HS-5 (cell line): Measurements from ENCODE around the gene PFN3.
A peak's percentile ranks its signal among the peaks of the same experiment; 100 is the strongest.
"Not testable (repeated sequence)": the region's sequence is repeated elsewhere in the genome, so short reads cannot be mapped to it uniquely, and the experiment has no call there.

Experiments
- DNase-seq: peaks from one replicate; pipeline ENCODE4 v3.0.0-alpha.2; 2012; ENCODE audit warnings: low read depth

PFN3 gene

DNA sequence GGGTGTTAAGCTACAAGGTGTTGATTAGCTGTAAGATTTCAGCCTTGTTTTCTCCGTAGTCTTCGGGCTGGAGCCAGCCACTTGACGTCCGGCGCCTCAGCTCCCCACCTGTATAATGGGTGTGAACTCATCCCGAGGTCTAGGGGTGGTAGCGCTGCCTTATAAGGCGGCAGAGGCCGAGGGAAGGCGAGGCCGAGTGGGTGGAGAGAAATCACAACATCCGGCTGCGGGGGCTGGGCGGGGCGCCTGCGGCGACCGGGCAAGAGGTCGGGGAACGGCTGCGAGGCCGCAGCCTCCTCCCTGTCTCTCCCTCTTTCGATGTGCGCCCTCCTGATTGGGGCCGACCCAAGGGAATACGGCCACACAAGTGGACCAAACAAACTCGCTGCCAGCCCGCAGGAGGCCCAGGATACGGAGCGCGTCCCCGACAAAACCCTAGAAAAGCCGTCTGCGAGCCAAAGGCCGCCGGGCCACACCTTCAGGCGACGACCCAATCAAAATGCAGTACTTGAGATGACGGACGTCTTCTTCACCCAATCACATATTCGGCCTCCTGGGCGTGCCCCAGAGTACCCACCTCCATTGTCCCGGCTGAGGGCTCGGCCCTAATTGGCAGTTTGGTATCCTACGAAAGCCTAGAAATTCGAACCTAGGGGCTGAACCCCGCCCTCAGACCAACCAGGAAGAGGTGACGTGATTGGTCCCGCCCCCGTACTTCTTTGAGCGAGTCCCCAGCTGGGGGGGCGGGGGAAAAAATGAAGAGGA lies 25.5 kb upstream of the PFN3 start:
- peak; percentile 100 for DNase-seq

DNA sequence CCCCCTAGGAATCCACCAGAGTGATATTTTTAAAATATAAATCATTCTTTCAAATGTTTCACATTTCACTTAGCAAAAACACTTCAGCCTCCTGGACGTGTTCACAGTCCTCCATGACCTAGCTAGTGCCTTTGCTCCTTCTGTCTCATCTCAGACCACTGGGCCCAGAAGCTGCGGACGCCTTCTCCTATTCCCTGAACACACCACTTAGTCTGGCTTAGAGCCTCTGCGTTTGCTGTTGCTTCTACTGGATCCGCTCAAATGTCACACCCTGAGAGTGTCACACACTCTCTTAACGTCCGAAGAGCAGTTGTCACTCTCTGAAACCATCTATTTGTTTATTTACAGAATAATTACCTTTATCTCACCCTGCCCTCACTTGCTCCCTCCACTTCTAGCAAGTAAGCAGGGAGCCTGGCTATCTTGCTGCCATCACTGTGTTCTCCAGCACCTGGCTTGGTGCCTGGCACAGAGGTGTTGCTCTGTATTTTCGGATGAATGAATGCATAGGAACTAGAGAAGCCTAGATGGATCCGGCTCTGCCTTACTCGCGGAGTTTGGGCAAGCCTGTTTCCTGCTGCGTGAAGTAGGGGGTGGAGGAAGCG lies 24.8 kb upstream of the PFN3 start:
- no peak for DNase-seq

DNA sequence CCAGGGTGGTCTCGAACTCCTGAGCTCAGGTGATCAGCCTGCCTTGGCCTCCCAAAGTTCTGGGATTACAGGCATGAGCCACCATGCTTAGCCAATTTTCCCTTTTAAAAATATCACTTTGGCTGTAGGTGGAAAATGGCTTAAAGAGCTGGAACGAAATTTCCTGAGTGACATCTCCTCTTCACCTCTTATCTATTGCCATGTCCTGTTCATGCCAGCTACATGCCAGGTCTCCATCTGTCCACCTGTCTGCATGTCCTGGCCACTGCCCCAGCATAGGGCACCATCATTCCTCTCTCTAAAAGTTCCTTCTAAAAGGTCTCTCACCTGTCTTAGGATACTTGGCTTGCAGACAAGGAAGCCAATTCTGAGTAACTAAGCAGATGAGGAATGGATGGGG lies 23.2 kb upstream of the PFN3 start:
- DNase-seq, result no peak

DNA sequence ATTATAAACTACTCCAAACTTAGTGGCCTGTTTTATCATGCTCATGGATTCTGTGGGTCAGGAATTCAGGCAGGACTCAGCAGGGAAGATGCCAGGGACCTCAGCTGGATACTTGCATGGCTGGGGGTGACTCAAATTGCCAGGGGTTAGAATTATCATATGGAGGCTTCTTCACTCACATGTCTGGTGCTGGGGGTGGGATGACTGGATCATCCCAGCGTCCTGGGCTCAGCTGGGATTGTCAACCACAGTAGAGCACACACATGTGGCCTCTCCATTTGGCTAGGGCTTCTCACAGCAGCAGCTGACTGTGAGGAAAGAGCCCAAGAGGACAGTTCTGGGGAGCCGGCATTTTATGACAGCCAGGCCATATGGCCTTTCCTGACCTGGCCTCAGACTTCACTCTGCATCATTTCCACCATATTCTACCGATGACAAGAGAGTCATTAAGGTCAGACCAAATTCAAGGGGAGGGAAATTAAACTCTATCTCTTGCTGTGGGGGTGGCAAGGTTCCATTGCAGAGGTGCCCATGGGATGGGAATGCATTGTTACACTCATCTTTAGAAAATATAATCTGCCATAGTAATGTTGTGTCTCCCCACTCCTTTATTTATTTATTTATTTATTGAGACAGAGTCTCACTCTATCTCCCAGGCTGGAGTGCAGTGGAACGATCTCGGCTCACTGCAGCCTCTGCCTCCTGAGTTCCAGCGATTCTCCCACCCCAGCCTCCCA lies 20.8 kb upstream of the PFN3 start:
- no peak for DNase-seq

DNA sequence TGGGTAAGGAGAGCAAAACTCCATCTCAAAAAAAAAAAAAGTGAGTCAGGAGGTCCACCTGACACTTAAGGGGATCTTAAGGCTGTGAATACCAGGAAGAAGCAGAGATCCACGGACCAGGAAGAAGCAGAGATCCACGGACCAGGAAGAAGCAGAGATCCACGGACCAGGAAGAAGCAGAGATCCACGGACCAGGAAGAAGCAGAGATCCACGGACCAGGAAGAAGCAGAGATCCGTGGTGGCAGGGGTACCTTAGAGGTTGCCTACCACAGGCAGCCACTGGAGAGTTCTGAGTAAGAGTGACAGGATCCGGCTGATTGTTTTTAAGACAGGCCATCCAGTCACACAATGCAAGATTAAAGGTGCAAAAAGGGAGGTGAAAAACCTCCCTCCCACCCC lies 20.0 kb upstream of the PFN3 start:
- DNase-seq, result not testable (repeated sequence)

DNA sequence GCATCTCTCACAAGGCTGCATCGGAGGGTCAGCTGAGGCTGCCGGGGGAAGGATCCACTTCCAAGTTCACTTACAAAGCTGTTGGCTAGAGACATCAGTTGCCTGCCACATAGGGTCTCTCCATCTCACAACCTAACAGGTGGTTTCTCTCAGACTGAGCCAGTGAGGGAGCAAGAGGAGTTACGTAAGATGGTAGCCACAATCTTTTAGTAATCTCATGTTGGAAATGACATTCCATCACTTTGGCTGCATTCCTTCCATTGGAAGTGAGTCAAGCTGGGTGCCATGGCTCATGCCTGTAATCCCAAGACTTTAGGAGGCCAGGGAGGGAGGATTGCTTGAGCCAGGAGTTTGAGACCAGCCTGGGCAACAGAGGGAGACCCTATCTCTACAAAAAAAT lies 18.6 kb upstream of the PFN3 start:
- DNase-seq, result peak; percentile 43

DNA sequence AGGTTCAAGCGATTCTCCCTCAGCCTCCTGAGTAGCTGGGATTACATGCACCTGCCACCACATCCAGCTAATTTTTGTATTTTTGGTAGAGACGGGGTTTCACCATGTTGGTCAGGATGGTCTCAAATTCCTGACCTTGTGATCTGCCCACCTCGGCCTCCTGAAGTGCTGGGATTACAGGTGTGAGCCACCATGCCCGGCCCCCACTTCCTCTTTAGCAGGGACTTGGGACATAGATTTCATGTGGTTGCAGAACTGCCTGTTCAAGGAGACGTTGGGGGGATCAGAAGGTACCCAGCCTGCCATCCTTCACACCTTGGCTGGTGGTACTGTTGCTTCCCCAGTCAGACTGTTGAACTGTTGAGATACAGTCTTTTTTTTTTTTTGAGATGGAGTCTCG lies 16.6 kb upstream of the PFN3 start:
- not testable (repeated sequence) for DNase-seq

DNA sequence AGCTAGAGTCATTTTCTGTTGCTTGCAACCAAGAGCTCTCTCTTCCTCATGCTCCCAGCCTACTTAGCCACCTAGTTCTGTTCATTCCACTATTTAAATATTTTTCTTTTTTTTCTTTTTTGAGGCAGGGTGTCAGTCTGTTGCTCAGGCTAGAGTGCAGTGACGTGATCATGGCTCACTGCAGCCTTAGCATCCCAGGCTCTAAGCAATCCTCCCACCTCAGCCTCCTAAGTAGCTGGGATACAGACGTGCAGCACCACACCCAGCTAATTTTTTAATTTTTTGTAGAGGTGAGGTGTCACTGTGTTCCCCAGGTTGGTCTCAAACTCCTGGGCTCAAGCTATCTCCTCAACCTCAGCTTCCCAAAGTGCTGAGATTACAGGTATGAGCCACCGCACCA lies 14.0 kb upstream of the PFN3 start:
- no peak for DNase-seq

DNA sequence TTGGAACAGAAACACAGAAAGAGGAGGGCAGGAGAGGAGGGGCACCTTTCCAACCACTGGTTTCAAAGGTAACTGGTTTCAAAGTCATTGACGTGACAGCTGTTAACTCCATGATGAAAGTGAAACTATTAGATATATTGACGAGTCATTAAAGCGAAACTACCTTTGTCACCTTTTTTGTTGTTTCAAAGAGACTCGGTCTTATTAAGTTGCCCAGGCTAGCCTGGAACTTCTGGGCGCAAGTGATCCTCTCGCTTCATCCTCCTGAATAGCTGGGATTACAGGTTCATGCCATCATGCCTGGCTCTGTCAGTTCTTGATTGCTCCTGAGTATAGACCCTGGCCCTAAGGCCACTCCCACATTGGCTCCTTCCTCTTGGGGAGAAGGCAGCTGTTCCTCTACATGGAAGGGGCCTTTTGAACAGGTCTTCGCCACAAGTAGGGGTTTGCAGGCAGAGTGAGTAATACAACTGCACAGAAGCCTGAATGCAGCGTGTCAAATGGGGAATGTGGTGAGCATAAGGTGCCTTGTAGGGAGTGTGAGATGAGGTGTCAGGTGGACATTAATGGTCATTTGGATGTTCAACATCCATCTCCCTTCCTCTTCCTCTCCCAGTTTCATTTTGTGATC lies 12.3 kb upstream of the PFN3 start:
- no peak for DNase-seq

DNA sequence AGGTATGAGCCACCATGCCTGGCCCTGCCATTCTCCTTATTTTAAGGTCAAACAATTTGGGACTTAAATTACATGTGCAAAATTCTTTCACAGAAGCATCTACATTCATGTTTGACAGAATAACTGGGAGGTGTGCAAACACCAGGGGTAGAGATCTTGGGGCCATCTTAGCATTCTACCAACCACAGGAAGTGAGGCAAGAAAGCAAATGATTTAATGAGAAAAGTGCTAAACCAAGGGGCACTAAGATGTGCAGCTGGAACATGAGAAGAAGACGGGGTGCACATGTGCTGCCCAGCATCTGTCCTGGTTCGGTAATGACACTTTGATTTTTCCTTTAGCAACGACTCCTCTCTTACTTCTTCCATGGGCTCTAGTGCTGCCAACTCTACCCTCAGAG lies 10.1 kb upstream of the PFN3 start:
- no peak for DNase-seq

DNA sequence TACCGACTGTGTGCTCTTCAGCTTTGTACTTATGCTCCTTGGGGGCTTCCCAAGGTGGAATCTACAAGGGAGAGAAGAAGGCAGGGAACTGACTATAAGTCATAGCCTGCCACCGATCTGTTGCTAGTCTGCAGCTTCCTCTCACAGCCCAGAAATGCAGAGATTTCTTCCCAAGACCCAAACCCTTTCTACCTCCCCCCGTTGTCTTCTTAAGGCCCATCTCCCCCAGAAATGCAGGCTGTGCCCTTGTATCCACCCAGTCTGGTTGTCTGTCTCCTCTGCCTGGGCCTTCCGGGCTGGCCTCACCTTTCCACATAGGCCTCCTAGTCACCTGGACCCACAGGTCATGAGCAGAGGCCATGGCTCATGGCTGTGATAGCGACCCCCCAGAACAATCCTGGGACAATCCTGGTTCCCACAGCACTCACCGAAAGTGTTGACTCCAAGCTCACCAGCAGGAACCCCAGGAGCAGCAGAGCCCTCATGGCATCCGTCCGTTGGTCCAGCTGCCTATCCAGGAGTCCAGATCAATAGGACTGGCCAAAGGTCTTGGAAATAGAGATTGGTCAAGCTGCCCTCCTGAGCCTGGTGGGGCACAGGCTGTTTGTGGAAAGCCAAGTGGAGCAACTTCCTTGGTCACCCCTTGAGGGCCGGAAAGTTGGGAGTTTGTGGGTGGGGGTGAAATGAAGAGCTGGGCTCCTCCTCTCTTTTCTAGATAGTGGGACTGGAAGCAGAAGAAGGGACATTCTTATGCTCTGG lies 8.8 kb upstream of the PFN3 start, which contains the start of gene F12:
TSS of gene F12 (minus strand) at position 522 of the 759 bp plus-strand sequence. CDS start at position 485, 37 bp downstream.
- DNase-seq, result no peak

DNA sequence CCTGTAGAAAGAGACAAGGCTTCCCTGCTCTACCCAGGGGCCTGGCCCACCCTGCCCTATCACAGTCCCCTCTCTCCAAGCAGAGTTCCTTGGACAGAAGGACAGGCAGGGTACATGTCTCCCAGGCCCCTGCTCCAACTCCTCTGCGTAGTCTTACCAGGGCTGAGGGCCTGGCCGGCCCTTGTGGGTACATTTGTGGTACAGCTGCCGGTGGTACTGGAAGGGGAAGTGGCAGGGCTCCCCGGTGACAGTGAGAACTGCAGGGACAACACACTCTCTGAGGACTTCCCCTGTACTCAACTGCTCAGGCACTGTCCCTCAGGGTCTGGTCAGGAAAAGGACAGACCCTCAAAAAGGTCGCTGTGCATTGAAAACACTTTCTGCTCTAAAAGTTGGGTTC lies 5.3 kb upstream of the PFN3 start:
- no peak for DNase-seq

DNA sequence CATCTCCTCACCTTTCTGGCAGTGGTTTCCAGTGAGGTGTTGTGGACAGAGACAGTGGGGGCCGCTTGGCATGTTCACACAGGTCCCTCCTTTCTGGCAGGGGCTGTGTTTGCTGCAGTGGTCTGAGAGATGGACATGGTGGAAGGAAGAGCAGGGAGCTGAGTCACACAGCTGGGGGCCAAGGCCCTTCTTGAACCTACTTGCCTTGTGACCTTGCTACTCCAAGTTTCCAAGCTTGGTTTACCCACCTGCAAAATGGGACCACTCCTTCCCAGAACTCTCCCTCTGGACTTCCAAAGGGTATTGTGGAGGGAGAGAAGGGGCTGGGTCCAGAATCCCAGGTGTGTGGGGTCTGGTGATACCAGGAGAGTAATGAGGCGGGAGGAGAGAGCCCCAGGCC lies 4.9 kb upstream of the PFN3 start:
- DNase-seq, result no peak

DNA sequence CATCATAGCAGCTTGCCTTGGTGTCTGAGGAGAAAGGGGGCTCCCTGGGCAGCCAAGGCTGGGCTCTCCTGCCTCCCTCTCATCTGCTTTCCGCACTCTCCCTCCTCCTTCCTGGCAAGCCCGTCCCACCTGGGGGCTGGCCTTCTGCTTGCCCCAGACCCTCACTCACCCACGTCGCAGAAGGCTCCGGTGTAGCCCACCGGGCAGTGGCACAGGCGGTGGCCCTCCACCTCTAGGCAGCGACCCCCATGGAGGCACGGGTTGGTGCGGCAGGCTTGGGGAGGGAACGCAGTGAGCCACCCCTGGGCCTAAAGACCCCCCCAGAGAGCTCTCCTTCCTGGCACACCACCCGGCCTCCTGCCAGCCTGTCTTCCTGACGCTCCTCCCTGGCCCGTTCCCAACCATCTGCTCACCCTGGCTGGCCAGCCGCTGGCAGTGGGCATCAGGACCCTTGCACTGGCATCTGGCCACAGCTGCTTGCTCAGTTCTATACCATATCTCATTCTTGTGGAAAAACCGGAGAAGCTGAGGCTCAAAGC lies 4.2 kb upstream of the PFN3 start:
- DNase-seq, result no peak

DNA sequence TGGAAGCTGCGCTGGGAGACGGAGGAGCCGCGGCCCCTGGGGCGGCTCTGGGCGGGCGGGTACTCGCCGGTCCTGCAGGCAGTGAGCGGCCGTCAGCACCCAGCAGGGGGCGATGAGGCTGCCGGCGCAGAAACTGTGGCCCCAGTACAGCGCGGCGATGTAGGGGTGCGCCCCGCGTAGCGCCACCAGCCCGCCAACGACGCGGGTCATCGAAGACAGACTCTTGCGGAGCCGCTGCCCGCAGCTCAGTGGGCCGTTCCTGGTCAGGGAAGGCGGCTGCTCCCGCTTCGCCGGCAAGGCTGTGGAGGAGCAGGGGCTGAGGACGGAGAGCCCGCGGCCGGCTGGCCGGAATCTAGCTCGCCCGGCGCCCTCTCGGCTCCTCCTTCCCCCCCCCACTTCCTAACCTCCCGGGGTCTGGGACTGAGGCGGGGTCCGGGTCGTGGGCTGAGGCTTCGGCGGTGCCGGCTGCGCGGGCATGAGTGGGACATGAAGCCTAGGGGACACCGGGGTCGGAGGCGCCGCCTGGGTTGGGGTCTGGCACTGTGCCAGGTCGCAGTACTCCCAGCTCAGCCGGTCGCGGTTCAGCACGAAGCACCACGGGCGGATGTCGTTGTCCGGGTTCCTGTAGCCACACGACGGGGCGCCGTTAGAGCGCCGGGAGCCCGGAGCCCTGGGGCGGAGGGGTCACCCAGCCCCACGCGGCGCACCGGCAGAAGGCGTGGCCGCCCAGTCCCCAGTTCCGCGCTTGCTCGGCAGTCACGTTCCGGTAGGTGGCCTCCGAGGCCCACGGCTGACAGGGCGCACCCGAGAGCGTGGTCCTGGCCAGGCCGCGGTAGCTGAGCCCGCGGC lies 3.6 kb upstream of the PFN3 start:
- DNase-seq, result no peak

DNA sequence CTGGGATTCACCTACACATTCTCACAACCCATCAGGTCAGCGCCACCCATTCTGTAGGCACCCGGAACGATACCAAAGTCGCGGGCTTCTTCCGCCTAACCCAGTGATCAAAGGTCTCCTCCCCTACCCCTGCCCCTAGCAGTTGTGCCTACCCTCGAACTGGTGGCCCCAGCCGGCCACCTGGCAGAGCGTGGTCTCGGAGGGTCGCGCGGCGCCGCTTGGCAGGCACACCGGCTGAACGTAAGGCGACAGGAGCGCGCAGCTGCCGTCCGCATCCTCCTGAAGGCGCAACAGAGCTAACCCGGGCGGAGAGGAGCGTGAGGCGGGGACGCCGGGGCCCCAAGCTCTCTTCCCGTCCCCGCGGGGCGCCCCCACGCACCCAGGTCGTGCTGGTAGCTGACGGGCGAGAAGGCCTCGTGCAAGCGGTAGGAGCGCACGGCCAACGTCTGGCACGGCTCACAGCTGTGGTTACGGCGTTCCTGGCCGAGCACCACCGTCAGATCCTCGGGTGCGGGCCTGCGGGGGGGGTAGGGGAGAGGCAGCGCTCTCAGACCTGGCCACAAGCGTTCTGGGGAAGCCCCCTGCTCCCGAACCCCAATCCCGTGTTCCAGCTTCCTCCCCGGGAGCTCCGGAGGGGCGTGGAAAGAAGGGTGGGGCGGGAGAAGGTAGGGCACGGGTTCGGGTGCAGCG lies 2.8 kb upstream of the PFN3 start:
- no peak for DNase-seq

DNA sequence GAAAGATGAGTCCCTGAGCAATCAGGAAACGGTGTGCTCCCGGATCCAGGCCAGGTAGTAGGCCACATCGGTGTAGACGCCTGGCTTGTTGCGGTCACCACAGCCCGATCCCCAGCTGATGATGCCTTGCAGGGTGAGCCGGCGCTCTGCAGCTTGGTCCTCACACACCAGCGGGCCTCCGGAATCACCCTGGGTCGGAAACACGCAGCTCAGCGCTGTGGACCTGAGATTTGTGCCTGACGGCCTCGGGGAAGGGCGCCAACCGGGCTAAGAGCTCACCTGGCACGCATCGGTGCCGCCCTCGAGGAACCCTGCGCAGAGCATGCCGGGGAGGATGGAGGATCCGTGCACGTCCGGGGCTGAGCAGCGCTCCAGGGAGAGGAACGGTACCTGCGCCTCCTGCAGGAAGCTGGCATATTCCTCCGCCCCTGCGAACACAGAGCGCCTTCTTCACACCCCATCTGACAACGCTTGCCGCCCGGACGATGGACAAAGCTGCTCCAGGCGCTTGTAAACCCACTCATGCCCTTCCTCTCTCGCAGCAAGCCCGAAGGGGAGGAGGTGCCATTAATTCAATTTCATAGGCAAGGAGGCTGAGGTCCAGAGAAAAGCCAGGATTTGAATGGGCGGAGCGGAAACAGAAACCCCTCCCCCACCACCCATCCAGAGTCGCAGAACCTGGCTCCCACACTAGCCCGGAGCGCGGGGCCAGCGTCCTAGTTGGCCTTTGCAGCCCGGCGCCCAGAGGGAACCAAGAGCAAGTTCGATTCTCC lies 2.0 kb upstream of the PFN3 start:
- no peak for DNase-seq

DNA sequence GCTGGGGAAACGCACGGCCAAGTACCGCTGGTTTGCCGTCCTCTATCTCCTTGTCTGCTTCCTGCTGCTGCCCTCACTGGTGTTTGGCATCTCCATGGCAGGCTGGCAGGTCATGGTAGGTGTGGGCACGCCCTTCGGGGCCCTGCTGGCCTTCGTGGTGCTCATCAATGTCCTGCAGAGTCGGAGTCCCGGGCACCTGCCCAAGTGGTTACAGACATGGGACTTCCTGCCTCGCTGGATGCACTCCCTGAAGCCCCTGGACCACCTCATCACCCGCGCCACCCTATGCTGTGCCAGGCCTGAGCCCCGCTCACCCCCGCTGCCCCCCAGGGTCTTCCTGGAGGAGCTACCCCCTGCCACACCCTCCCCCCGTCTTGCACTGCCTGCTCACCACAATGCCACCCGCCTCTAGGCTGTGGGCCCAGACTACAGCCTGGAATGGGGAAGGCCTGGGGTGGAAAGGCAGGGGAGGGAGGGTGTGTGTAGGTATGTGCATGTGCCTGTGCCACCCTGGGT lies 2.5 kb downstream of the PFN3 start:
- DNase-seq, result no peak

DNA sequence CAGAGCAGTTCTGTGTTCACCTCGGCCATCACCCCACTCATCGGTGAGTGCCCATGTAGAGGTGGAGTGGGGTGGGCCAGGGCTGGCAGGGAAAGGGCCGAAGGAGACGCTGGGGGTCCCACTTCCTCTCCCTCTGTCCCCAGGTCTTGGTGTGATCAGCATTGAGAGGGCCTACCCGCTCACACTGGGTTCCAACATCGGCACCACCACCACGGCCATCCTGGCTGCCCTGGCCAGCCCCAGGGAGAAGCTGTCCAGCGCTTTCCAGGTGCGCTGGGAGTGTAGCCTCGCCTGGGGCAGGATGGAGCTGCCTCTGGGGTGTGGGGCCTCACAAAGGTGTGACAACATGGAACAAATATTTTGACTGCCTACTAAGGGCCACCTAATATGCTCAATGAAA lies 3.7 kb downstream of the PFN3 start:
- DNase-seq, result no peak
